ENCODE results near the gene BTBD1. TPM values are rescaled to one million over a fixed set of nuclear protein-coding genes. Genes with fewer than 3 reads are reported as not detected.
"Not testable (repeated sequence)": the region's sequence is repeated elsewhere in the genome, so short reads cannot be mapped to it uniquely, and the experiment has no call there.

BTBD1 gene
- total and polyA plus RNA-seq, 5 donors = 47.6 to 134 (median 127) TPM

DNA sequence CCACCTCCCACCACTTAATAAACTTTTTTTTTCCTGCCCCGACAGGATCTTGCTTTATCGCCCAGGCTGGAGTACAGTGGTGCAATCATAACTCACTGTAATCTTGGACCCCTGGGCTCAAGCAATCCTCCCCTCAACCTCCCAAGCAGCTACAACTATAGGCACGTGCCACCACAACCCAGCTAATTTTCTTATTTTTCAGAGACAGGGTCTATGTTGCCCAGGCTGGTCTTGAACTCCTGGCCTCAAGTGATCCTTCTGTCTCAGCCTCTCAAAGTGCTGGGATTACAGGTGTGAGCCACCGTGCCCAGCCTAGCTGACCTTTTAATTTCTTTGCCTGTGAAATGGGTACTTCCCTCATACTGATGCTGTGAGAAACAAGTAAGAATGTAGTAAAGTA lies 51.7 kb downstream of the BTBD1 start:
- no peak overlapping the region for H3K27ac ChIP-seq (ENCODE audit: low read length)
- peaks cover 9% of the 10 kb centered on the region for H3K4me1 ChIP-seq (ENCODE audit: control insufficient read depth, insufficient read depth, low read length)
- ATAC-seq (no peak), DNase-seq (no peak)
- 70% methylated on average over 4 of the region's 4 CpGs for WGBS
- H3K27me3 ChIP-seq (ENCODE audit: control insufficient read depth, insufficient read depth) = no peaks in the 10 kb centered on the region
- intact Hi-C loops (cut with DNase I) = loop anchor here in 1 of 4 donors (10.0 kb wide), 2 partner anchors 49 to 99 kb away; partner anchors contain the start of gene BTBD1
- no peak overlapping the region for H3K4me3 ChIP-seq (ENCODE audit: low read length)
- H3K9me3 ChIP-seq (ENCODE audit: control insufficient read depth, low read length) = no peaks in the 10 kb centered on the region

DNA sequence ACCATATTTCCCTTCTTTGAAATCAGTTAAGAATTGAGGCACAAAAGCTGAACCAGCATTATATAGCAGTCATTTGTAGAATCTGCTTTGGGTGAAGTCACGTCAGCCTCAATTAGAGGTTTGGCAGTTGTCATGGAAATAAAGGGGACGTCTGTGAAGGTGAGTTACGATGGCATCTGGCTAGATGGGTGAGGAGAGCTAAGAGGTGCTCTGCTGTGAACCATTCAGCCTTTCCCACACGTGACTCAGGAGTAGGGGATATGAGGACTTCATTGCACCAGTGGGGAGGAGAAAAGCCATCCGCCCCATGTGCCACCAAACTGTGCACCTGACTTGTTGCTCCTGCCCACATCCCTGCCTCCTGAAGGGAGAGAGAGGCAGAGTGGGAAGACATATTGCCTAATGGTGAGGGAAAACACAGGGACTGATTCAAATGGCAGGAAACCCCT lies 52.8 kb downstream of the BTBD1 start:
- ATAC-seq = no peak
- peak in 1 of 3 donors; percentile 13 for DNase-seq
- intact Hi-C loops (cut with DNase I) = loop anchor here in 2 of 4 donors (5.0 to 10.0 kb wide), 3 partner anchors 51 to 193 kb away; partner anchors contain the start of genes BTBD1 (in 1 of the 2) and HDGFL3 (in 1 of the 2)
- Histone ChIP-seq H3K27ac (ENCODE audit: low read length) (no peak overlapping the region), H3K4me1 (ENCODE audit: control insufficient read depth, insufficient read depth, low read length) (peaks cover 9% of the 10 kb centered on the region), H3K9me3 (ENCODE audit: control insufficient read depth, low read length) (no peaks in the 10 kb centered on the region), H3K4me3 (ENCODE audit: low read length) (no peak overlapping the region), H3K27me3 (ENCODE audit: control insufficient read depth, insufficient read depth) (no peaks in the 10 kb centered on the region)
- 69% methylated on average over 5 of the region's 5 CpGs for WGBS

DNA sequence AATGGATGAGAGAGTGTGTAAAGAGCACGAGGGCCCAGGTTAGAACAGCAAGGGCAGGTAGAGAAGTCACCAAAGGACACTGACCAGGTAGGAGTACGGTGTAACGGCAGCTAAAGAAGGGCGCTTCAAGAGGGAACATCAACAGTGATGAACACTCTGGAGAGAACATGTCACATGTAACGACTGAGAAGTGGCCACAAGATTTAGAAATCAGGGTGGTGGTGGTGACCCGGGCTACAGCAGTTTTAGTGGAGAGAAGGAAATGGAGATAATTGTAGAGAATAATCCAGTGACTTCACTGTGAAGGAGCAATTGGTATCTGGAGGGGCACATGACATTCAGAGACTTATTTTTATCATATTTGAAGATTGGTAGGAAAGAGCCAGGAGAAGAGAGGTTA lies 54.4 kb downstream of the BTBD1 start:
- 95% methylated on average over 6 of the region's 6 CpGs for WGBS
- intact Hi-C loops (cut with DNase I) = loop anchor here in 2 of 4 donors (5.0 to 10.0 kb wide), 3 partner anchors 52 to 195 kb away; partner anchors contain the start of genes BTBD1 (in 1 of the 2) and HDGFL3 (in 1 of the 2)
- ATAC-seq = no peak
- no peak overlapping the region for H3K4me3 ChIP-seq (ENCODE audit: low read length)
- H3K27ac ChIP-seq (ENCODE audit: low read length) = no peak overlapping the region
- no peaks in the 10 kb centered on the region for H3K27me3 ChIP-seq (ENCODE audit: control insufficient read depth, insufficient read depth)
- H3K4me1 ChIP-seq (ENCODE audit: control insufficient read depth, insufficient read depth, low read length) = peaks cover 9% of the 10 kb centered on the region
- H3K9me3 ChIP-seq (ENCODE audit: control insufficient read depth, low read length) = no peaks in the 10 kb centered on the region
- DNase-seq = no peak

DNA sequence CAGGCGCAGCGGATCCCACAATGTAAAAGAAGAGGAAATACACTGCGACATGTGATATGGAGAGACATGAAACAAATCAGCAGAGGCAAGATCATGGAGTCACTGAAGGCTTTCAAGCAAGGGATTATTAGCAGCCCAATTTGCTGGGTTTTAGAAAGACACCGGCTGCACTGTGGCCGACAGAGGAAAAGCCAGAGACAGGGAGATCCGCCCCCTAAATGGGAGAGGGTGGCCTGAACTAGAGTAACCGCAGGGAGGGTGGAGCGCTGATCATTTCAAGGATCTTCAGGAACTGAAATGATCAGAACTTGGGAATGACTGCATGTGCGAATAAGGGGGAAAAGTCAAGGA lies 55.0 kb downstream of the BTBD1 start:
- Histone ChIP-seq H3K4me1 (ENCODE audit: control insufficient read depth, insufficient read depth, low read length) (peaks cover 9% of the 10 kb centered on the region), H3K27ac (ENCODE audit: low read length) (peak overlapping the region; percentile 78), H3K27me3 (ENCODE audit: control insufficient read depth, insufficient read depth) (no peaks in the 10 kb centered on the region), H3K4me3 (ENCODE audit: low read length) (peak overlapping the region; percentile 92), H3K9me3 (ENCODE audit: control insufficient read depth, low read length) (no peaks in the 10 kb centered on the region)
- DNase-seq (no peak), ATAC-seq (peak in 1 of 2 donors; percentile 3)
- intact Hi-C loops (cut with DNase I) = loop anchor here in 2 of 4 donors (5.0 to 10.0 kb wide), 3 partner anchors 53 to 195 kb away; partner anchors contain the start of genes BTBD1 (in 1 of the 2) and HDGFL3 (in 1 of the 2)
- 40% methylated on average over 9 of the region's 9 CpGs for WGBS

- Histone ChIP-seq H3K27ac (ENCODE audit: low read length) (peak within 1 kb of the TSS; percentile 78), H3K4me1 (ENCODE audit: control insufficient read depth, insufficient read depth, low read length) (peaks cover 9% of the 10 kb centered on the region), H3K27me3 (ENCODE audit: control insufficient read depth, insufficient read depth) (no peaks in the 10 kb centered on the region), H3K9me3 (ENCODE audit: control insufficient read depth, low read length) (no peaks in the 10 kb centered on the region), H3K4me3 (ENCODE audit: low read length) (peak within 1 kb of the TSS; percentile 92)
- intact Hi-C loops (cut with DNase I) = loop anchor here in 2 of 4 donors (2.0 to 10.0 kb wide), 4 partner anchors 53 to 196 kb away; partner anchors contain the start of genes BTBD1 (in 1 of the 2) and HDGFL3 (in 1 of the 2)
- 1% methylated on average over 64 of the region's 64 CpGs for WGBS
- DNase-seq (peak; percentile 93 to 97 (median 96)), ATAC-seq (peak; percentile 99)
Observed at GRCh38 chr15:83011271-83012075, 55.6 kb downstream of the BTBD1 start, which contains the start of gene C15orf40. TSS of gene C15orf40 (minus strand) at chr15:83011639. CDS start at chr15:83011607, 32 bp downstream.

GRCh38 chr15:83010709-83011270 lies 56.3 kb downstream of the BTBD1 start:
- Histone ChIP-seq H3K9me3 (ENCODE audit: control insufficient read depth, low read length) (no peaks in the 10 kb centered on the region), H3K27me3 (ENCODE audit: control insufficient read depth, insufficient read depth) (no peaks in the 10 kb centered on the region), H3K27ac (ENCODE audit: low read length) (peak overlapping the region; percentile 58), H3K4me1 (ENCODE audit: control insufficient read depth, insufficient read depth, low read length) (peaks cover 9% of the 10 kb centered on the region), H3K4me3 (ENCODE audit: low read length) (peak overlapping the region; percentile 92)
- ATAC-seq (peak; percentile 78 to 89), DNase-seq (peak; percentile 78 to 88 (median 86))
- intact Hi-C loops (cut with DNase I) = loop anchor here in 2 of 4 donors (2.0 to 10.0 kb wide), 4 partner anchors 54 to 197 kb away; partner anchors contain the start of genes BTBD1 (in 1 of the 2) and HDGFL3 (in 1 of the 2)
- 9% methylated on average over 15 of the region's 15 CpGs for WGBS

GRCh38 chr15:83000672-83001031 lies 66.4 kb downstream of the BTBD1 start:
- intact Hi-C loops (cut with DNase I) = loop anchor here in 3 of 4 donors (2.0 to 10.0 kb wide), 3 partner anchors 152 to 156 kb away; no protein-coding TSS in a partner anchor
- H3K27me3 ChIP-seq (ENCODE audit: control insufficient read depth, insufficient read depth); H3K4me1 ChIP-seq (ENCODE audit: control insufficient read depth, insufficient read depth, low read length); DNase-seq; H3K9me3 ChIP-seq (ENCODE audit: control insufficient read depth, low read length); H3K4me3 ChIP-seq (ENCODE audit: low read length); ATAC-seq; H3K27ac ChIP-seq (ENCODE audit: low read length): not testable (repeated sequence)
- WGBS = 89% methylated on average over 3 of the region's 3 CpGs

DNA sequence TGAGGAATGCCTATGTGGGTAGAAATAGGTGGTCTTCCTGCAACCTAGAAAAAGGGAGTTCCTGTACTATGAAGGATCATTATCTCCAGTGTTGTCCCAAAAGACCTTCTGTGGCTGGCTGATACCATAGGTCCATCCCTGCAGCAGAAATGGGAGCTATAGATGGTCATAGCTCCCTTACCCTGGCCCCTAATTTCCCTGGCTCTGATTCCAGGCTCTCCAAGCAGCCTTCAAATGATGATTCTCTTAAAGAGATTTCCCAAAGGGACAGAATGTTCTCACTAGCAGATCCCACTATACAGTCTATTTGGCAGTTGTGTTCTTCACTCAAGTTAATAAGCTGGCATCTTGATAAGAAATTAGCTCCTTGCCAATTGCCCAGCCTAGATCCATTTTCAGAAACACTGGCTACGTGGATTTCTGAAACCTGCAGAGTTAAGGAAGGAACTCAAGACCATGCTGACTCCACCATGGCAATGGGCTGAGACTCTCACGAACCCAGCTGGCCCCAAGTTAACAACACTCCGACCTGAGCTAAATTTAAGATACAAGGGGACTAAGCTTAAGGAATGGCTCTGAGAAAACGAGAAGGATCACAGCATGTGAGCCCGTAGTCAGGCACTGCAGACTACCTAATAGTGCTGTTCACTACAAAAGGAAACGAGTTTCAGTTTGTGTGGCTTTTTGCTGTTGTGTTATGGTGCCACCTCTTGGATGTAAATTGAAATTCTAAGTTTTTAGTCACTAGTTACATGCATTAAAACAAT lies 67.0 kb downstream of the BTBD1 start:
- peak; percentile 83 to 84 for ATAC-seq
- no peaks in the 10 kb centered on the region for H3K4me1 ChIP-seq (ENCODE audit: control insufficient read depth, insufficient read depth, low read length)
- WGBS = 6% methylated on average over 6 of the region's 6 CpGs
- no peak for DNase-seq
- H3K27ac ChIP-seq (ENCODE audit: low read length) = no peak overlapping the region
- intact Hi-C loops (cut with DNase I) = loop anchor here in 3 of 4 donors (2.0 to 10.0 kb wide), 3 partner anchors 151 to 155 kb away; no protein-coding TSS in a partner anchor
- no peak overlapping the region for H3K4me3 ChIP-seq (ENCODE audit: low read length)
- H3K9me3 ChIP-seq (ENCODE audit: control insufficient read depth, low read length) = no peaks in the 10 kb centered on the region
- H3K27me3 ChIP-seq (ENCODE audit: control insufficient read depth, insufficient read depth) = no peaks in the 10 kb centered on the region

DNA sequence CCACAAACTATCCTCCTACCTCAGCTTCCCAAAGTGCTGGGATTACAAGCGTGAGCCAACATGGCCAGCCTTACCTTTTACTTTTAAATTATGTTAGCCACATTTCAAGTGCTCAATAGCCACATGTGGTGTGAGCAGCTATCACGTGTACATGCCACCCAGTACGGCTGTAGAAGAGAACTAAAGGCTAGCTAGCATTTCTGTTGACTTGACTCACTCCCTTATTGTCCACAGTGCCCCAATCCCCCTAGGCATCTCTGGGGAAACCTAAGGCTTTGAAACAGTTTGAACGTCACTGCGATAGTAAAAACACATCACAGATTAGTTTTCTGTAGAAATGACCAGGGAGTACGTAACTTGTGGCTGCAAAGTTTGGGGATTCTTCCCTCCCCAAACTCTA lies 67.6 kb downstream of the BTBD1 start:
- Histone ChIP-seq H3K27me3 (ENCODE audit: control insufficient read depth, insufficient read depth) (no peaks in the 10 kb centered on the region), H3K4me3 (ENCODE audit: low read length) (no peak overlapping the region), H3K27ac (ENCODE audit: low read length) (no peak overlapping the region), H3K4me1 (ENCODE audit: control insufficient read depth, insufficient read depth, low read length) (no peaks in the 10 kb centered on the region), H3K9me3 (ENCODE audit: control insufficient read depth, low read length) (no peaks in the 10 kb centered on the region)
- ATAC-seq = no peak
- WGBS = 79% methylated on average over 6 of the region's 6 CpGs
- no peak for DNase-seq
- intact Hi-C loops (cut with DNase I) = no loop called here

GRCh38 chr15:82995938-82996337 lies 71.1 kb downstream of the BTBD1 start:
- Histone ChIP-seq H3K27ac (ENCODE audit: low read length) (no peak overlapping the region), H3K27me3 (ENCODE audit: control insufficient read depth, insufficient read depth) (no peaks in the 10 kb centered on the region), H3K4me1 (ENCODE audit: control insufficient read depth, insufficient read depth, low read length) (no peaks in the 10 kb centered on the region), H3K9me3 (ENCODE audit: control insufficient read depth, low read length) (no peaks in the 10 kb centered on the region), H3K4me3 (ENCODE audit: low read length) (no peak overlapping the region)
- intact Hi-C loops (cut with DNase I) = no loop called here
- no peak for DNase-seq
- WGBS = 55% methylated on average over 3 of the region's 3 CpGs
- ATAC-seq = no peak
